Type B pancreatic cell (in vitro differentiated cells): Measurements from ENCODE around the gene GPSM1. TPM values are rescaled to one million over a fixed set of nuclear protein-coding genes. Genes with fewer than 3 reads are reported as not detected.

Source experiments
- DNase-seq: peaks from one replicate; pipeline ENCODE4 v3.0.0; 2021; ENCODE audit warnings: mixed read lengths; ENCODE audit not compliant: unreplicated experiment; ENCODE audit errors: extremely low spot score
- H3K27ac Mint-ChIP-seq: 2 replicates; pipeline ENCODE4 v1.8.0; 2021; ENCODE audit warnings: mild to moderate bottlenecking, mixed read lengths
- H3K27me3 Mint-ChIP-seq: 2 replicates; pipeline ENCODE4 v1.8.0; 2021; ENCODE audit warnings: mixed read lengths
- H3K36me3 Mint-ChIP-seq: 2 replicates; pipeline ENCODE4 v1.8.0; 2021; ENCODE audit warnings: mixed read lengths
- H3K4me1 Mint-ChIP-seq: one replicate; pipeline ENCODE4 v1.8.0; 2021; ENCODE audit warnings: mixed read lengths; ENCODE audit not compliant: unreplicated experiment
- H3K4me3 Mint-ChIP-seq: 2 replicates; pipeline ENCODE4 v1.8.0; 2021; ENCODE audit warnings: mild to moderate bottlenecking, mixed read lengths
- H3K9me3 Mint-ChIP-seq: 2 replicates; pipeline ENCODE4 v1.8.0; 2021; ENCODE audit warnings: mixed read lengths
- total RNA-seq: library from RNA; stranded (reverse); gene quantifications from 2 replicates; pipeline ENCODE4 v1.2.1, GENCODE V29; 2021; ENCODE audit warnings: low replicate concordance
- TF ChIP-seq, protein P1 (sequence below): fragments of 200-600 bp; sonication (generic); conservative IDR thresholded peaks from 2 replicates; pipeline ENCODE4 v1.5.0; 2021; ENCODE audit warnings: antibody characterized with exemption, mild to moderate bottlenecking

GPSM1 gene
- total RNA-seq, 1 donor from 2014 or later = 56.2 TPM

GRCh38 chr9:136392538-136393449 lies 65.5 kb downstream of the GPSM1 start:
- H3K27ac Mint-ChIP-seq = no peak overlapping the region
- TF ChIP-seq, protein P1, sequence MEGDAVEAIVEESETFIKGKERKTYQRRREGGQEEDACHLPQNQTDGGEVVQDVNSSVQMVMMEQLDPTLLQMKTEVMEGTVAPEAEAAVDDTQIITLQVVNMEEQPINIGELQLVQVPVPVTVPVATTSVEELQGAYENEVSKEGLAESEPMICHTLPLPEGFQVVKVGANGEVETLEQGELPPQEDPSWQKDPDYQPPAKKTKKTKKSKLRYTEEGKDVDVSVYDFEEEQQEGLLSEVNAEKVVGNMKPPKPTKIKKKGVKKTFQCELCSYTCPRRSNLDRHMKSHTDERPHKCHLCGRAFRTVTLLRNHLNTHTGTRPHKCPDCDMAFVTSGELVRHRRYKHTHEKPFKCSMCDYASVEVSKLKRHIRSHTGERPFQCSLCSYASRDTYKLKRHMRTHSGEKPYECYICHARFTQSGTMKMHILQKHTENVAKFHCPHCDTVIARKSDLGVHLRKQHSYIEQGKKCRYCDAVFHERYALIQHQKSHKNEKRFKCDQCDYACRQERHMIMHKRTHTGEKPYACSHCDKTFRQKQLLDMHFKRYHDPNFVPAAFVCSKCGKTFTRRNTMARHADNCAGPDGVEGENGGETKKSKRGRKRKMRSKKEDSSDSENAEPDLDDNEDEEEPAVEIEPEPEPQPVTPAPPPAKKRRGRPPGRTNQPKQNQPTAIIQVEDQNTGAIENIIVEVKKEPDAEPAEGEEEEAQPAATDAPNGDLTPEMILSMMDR = no peak
- H3K4me1 Mint-ChIP-seq = no peaks in the 10 kb centered on the region
- H3K4me3 Mint-ChIP-seq = no peak overlapping the region
- H3K9me3 Mint-ChIP-seq = no peaks in the 10 kb centered on the region
- no peak for DNase-seq
- no peaks in the 10 kb centered on the region for H3K27me3 Mint-ChIP-seq
- peaks cover 9% of the 10 kb centered on the region for H3K36me3 Mint-ChIP-seq

DNA sequence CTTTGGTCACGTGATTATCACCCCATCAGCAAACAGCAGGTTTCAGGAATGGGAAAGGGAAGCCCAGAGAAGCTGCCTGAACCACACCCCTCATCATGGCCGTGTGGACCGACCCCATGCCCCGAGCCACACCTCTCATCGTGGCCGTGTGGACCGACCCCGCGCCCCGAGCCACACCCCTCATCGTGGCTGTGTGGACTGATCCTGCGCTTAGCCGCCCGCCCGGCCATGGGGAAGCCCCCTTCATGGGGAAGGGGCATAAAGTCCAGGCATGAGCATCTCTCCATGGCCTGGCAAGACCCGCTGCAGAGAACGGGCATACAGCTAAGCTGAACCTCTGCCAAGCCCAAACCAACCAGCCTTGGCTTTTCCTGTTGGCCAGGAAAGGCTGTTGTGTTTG lies 66.2 kb downstream of the GPSM1 start:
- H3K4me1 Mint-ChIP-seq = no peaks in the 10 kb centered on the region
- DNase-seq = no peak
- peaks cover 9% of the 10 kb centered on the region for H3K36me3 Mint-ChIP-seq
- H3K9me3 Mint-ChIP-seq = no peaks in the 10 kb centered on the region
- TF ChIP-seq, protein P1 = no peak
- no peaks in the 10 kb centered on the region for H3K27me3 Mint-ChIP-seq
- H3K4me3 Mint-ChIP-seq = no peak overlapping the region
- no peak overlapping the region for H3K27ac Mint-ChIP-seq

- no peak for DNase-seq
- Mint-ChIP-seq H3K9me3 (no peaks in the 10 kb centered on the region), H3K4me3 (no peak overlapping the region), H3K36me3 (peaks cover 9% of the 10 kb centered on the region), H3K4me1 (peaks cover 7% of the 10 kb centered on the region), H3K27me3 (no peaks in the 10 kb centered on the region), H3K27ac (no peak overlapping the region)
- TF ChIP-seq, protein P1 = no peak
Measured at GRCh38 chr9:136394312-136395019, 67.1 kb downstream of the GPSM1 start.

GRCh38 chr9:136395020-136395340 lies 67.6 kb downstream of the GPSM1 start:
- Mint-ChIP-seq H3K9me3 (no peaks in the 10 kb centered on the region), H3K4me1 (peaks cover 7% of the 10 kb centered on the region), H3K36me3 (peaks cover 6% of the 10 kb centered on the region), H3K27me3 (no peaks in the 10 kb centered on the region), H3K27ac (no peak overlapping the region), H3K4me3 (no peak overlapping the region)
- no peak for DNase-seq
- TF ChIP-seq, protein P1 = no peak

- Mint-ChIP-seq H3K4me1 (peaks cover 7% of the 10 kb centered on the region), H3K27me3 (no peaks in the 10 kb centered on the region), H3K4me3 (no peak overlapping the region), H3K36me3 (peaks cover 5% of the 10 kb centered on the region), H3K27ac (no peak overlapping the region), H3K9me3 (no peaks in the 10 kb centered on the region)
- DNase-seq = no peak
- TF ChIP-seq, protein P1 = no peak
Measured at GRCh38 chr9:136395345-136396218, 68.2 kb downstream of the GPSM1 start.
